Measurements from ENCODE around the gene NR2C2AP. TPM values are rescaled to one million over a fixed set of nuclear protein-coding genes. Genes with fewer than 3 reads are reported as not detected.
"Not testable (repeated sequence)": the region's sequence is repeated elsewhere in the genome, so short reads cannot be mapped to it uniquely, and the experiment has no call there.

Gene NR2C2AP
- total and polyA plus RNA-seq, 3 donors from 2014 or later, result 7.0 to 9.6 (median 9.4) TPM

GRCh38 chr19:19179548-19180441 lies 23.4 kb downstream of the NR2C2AP start:
- Histone ChIP-seq H3K27ac (no peak overlapping the region), H3K27me3 (no peaks in the 10 kb centered on the region), H3K36me3 (ENCODE audit: low read depth, missing control alignments) (no peaks in the 10 kb centered on the region), H3K4me1 (no peaks in the 10 kb centered on the region), H3K9me3 (no peaks in the 10 kb centered on the region), H3K4me3 (no peak overlapping the region)
- TF ChIP-seq POLR2A (IDR thresholded peaks at IDR 0.05), result no peak
- intact Hi-C loops (cut with DNase I; ENCODE audit: low total_unique reads), result no loop called here
- no peak for DNase-seq
- WGBS, 2 donors, result 86 to 93% methylated on average over 8 to 16 of the region's 17 CpGs

- Histone ChIP-seq H3K4me3 (no peak overlapping the region), H3K36me3 (ENCODE audit: low read depth, missing control alignments) (no peaks in the 10 kb centered on the region), H3K27me3 (no peaks in the 10 kb centered on the region), H3K4me1 (no peaks in the 10 kb centered on the region), H3K9me3 (no peaks in the 10 kb centered on the region), H3K27ac (no peak overlapping the region)
- intact Hi-C loops (cut with DNase I; ENCODE audit: low total_unique reads), result no loop called here
- DNase-seq, result no peak
- no peak for TF ChIP-seq CTCF (IDR thresholded peaks at IDR 0.05)
- no peak for TF ChIP-seq POLR2A (IDR thresholded peaks at IDR 0.05)
- WGBS, 2 donors, result 91 to 95% methylated on average over 8 of the region's 8 CpGs
Measured at GRCh38 chr19:19176950-19177349, 26.3 kb downstream of the NR2C2AP start.

- H3K27ac ChIP-seq; H3K4me3 ChIP-seq; H3K4me1 ChIP-seq; intact Hi-C loops (cut with DNase I; ENCODE audit: low total_unique reads); DNase-seq; H3K9me3 ChIP-seq; H3K36me3 ChIP-seq (ENCODE audit: low read depth, missing control alignments); H3K27me3 ChIP-seq: not testable (repeated sequence)
- 90 to 93% methylated on average over 5 of the region's 5 CpGs for WGBS, 2 donors
Measured at GRCh38 chr19:19173243-19173642, 30.0 kb downstream of the NR2C2AP start.

- no peak overlapping the region for H3K4me3 ChIP-seq
- no peaks in the 10 kb centered on the region for H3K4me1 ChIP-seq
- H3K9me3 ChIP-seq, result no peaks in the 10 kb centered on the region
- no peaks in the 10 kb centered on the region for H3K27me3 ChIP-seq
- intact Hi-C loops (cut with DNase I; ENCODE audit: low total_unique reads), result no loop called here
- H3K27ac ChIP-seq, result no peak overlapping the region
- WGBS, 2 donors, result 68 to 82% methylated on average over 8 of the region's 8 CpGs
- no peak for TF ChIP-seq POLR2A (IDR thresholded peaks at IDR 0.05)
- TF ChIP-seq CTCF (IDR thresholded peaks at IDR 0.05), result no peak
- H3K36me3 ChIP-seq (ENCODE audit: low read depth, missing control alignments), result no peaks in the 10 kb centered on the region
- DNase-seq, result no peak
Measured at GRCh38 chr19:19171821-19172532, 31.2 kb downstream of the NR2C2AP start.

- DNase-seq, result no peak
- Histone ChIP-seq H3K4me3 (no peak overlapping the region), H3K36me3 (ENCODE audit: low read depth, missing control alignments) (no peaks in the 10 kb centered on the region), H3K27ac (no peak overlapping the region), H3K4me1 (no peaks in the 10 kb centered on the region), H3K9me3 (no peaks in the 10 kb centered on the region), H3K27me3 (no peaks in the 10 kb centered on the region)
- TF ChIP-seq CTCF (IDR thresholded peaks at IDR 0.05) (no peak), POLR2A (IDR thresholded peaks at IDR 0.05) (no peak)
- WGBS, 2 donors, result 67 to 77% methylated on average over 6 of the region's 6 CpGs
- intact Hi-C loops (cut with DNase I; ENCODE audit: low total_unique reads), result no loop called here
Measured at GRCh38 chr19:19170873-19171672, 32.1 kb downstream of the NR2C2AP start.

All from testis (tissue), 3 donors.